M059J (cell line): Measurements from ENCODE around the gene EPO. TPM values are rescaled to one million over a fixed set of nuclear protein-coding genes. Genes with fewer than 3 reads are reported as not detected.
A peak's percentile ranks its signal among the peaks of the same experiment; 100 is the strongest.
"Not testable (repeated sequence)": the region's sequence is repeated elsewhere in the genome, so short reads cannot be mapped to it uniquely, and the experiment has no call there.

Experiments used
- DNase-seq: peaks from one replicate; pipeline ENCODE4 v3.0.0-alpha.2; 2012; ENCODE audit warnings: low read depth
- total RNA-seq: library from RNA; depleted of rRNA; stranded (reverse); fragments of >200 nt; shearing (Covaris generic); gene quantifications from 2 replicates; pipeline ENCODE4 v1.2.3, GENCODE V29; 2014

Gene EPO
- total RNA-seq, 1 experiment from 2014 or later: not detected

DNA sequence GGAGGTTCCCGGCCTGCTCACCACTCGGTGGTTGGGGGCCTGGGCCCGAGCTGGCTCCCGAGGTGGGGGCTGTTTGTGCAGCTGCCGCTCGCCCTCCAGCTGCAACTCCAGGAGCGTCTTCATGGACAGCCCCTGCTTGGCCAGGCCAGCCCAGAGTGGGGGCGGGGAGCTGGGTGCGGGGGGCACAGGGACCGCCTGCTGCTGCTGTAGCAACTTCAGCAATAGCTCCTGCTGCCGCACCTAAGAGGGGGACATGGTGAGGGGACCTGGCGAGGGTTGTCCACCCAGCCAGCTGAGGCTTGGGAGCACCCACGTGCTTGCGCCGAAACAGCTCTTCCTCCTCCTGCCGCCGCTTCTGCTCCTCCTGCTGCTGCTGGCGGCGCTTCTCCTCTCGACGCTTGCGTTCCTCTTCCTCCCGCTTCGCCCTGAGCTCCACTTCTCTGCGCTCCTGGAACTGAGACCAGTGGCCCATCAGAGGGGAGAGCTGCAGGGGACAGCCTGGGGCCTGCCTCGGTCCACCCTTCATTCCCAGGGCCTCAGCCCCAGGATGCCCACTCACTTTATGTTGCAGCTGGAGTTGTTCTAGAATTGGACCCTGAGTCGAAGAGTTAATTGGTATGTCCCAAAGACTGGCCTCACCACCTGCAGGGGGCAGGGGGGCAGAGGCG lies 37.1 kb upstream of the EPO start:
- DNase-seq: no peak

DNA sequence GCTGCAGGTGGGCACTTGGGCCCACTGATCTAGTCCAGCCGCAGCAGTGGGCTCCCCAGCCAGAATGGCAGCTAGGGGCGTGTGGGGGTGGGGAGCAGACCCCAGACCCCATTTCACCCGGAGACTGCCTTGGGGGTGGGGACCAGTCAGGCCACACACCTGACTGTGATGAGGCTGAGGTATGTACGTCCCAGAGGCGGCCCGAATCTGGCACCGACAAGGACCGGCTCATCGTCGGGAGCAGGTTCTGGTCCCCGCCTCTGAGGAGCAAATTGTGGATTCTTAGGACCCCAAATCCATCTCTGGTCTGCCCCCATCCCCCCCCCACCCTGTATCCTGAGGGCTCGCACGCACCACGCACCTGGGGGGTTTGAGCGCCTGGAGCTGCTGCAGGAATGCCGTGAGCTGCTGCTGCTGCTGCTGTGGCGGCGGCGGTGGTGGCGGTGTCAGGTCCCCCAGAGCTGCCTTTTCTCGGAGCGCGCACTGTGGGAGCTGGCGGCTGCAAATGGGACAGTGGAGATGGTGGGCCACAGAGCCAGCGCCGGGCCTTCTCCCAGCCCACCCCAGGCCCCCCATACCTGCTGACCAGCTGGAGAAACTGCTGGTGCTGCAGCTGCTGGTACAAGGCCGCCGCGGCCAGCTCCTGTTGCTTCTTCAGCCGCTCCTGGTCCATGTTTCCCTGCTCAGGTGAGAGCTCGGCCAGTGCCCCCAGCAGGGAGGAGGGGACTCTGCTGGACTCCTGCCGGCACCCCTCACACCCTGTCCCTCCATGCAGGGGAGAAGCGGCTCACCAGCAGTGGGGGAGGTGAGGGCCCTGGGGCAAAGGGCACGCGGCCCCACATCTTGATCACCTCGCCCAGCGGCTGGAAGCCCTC lies 36.4 kb upstream of the EPO start:
- DNase-seq: no peak

GRCh38 chr7:100684534-100685042 lies 35.7 kb upstream of the EPO start:
- no peak for DNase-seq

GRCh38 chr7:100685049-100685605 lies 35.1 kb upstream of the EPO start:
- DNase-seq: no peak

GRCh38 chr7:100685631-100686145 lies 34.6 kb upstream of the EPO start:
- DNase-seq: no peak

- DNase-seq: no peak
These were observed 34.0 kb upstream of the EPO start for GRCh38 chr7:100686201-100686821.

GRCh38 chr7:100686822-100687211 lies 33.5 kb upstream of the EPO start:
- no peak for DNase-seq

DNA sequence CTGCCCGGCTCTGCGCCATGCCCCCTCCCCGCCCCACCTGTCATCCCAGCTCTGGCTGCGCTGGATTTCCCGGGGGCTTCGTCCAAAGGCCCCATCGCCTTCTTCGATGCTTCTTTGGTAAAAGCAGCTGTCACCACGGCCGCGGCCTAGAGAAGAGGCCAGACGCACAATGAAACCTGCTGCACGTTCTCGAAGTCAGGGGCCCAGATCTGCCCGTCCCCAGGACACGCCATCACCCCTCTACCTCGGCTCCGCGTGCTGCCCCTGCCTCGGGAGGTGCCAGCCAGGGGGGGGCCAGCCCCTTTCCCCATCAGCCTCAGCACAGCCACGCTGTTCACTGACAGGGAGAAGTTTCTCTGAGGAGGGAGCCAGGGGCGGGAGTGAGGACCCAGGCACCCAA lies 33.0 kb upstream of the EPO start:
- DNase-seq: no peak

- DNase-seq: no peak
These were observed 32.4 kb upstream of the EPO start for GRCh38 chr7:100687751-100688300.

DNA sequence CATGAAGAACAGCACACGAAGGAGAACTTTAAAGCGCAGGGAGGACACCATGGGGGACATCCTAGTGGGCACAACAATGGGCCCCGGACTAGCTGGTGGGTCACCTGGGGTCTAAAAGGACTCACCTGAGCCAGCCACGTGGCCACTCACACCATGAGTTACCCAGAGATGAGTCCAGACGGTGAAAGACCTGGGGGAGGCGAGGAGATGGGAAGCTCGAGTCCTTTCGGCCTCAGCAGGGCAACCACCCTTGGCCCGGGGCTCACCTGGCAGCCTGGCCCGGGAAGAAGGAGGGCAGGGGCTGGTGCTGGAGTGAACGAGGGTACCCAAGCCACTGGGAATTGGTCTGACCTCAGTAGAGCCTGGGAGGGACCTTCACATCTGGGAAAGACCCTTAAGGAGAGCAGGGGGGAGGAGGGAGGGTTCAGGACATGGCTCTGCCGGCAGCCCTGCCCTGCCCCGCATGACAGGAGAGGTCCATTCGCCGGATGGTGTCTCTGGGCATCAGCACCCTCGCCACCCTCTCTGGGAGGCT lies 31.9 kb upstream of the EPO start:
- DNase-seq: no peak

DNA sequence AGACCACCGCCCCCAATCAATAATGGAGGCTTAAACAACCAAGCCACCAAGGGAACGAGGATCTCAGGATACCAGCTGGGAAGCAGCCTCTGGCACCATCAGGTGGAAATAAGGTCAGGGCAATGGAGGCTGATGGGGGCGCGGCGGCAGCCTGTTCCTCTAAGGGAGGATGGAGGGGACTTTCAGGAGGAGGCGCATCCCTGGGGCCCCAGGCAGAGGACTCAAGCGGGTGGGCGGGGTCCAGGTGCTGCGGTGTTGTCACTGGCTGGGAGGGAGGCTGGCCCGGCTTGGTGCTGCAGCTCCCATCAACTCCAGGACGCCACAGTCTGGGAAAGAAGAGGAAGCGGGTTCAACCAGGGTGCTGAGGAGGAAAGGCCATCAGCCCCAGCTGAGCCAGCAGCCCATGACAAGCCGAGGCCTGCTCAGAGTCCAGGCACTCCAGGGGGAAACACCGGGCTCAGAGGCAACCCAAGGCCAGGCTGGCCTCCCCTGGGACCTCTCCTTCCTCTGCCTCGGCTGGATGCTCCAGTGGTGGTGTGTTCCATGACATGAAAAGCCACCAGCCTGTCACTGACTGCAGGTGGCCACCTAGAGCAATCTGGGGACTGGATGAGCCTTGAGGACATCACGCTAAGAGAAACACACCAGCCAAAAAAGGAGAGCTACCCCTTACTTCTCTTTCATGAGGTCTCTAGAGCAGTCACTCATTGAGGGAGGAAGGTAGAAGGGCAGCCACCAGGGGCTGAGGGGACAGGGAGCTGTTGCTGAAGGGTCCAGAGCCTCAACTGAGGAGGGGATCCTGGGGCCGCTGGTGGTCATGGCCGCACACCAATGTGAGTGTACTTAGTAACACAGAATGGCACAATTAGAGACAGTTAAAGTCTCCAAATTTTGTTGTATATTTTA lies 30.8 kb upstream of the EPO start:
- DNase-seq: no peak

GRCh38 chr7:100691676-100692577 lies 28.3 kb upstream of the EPO start:
- peak; percentile 55 for DNase-seq

DNA sequence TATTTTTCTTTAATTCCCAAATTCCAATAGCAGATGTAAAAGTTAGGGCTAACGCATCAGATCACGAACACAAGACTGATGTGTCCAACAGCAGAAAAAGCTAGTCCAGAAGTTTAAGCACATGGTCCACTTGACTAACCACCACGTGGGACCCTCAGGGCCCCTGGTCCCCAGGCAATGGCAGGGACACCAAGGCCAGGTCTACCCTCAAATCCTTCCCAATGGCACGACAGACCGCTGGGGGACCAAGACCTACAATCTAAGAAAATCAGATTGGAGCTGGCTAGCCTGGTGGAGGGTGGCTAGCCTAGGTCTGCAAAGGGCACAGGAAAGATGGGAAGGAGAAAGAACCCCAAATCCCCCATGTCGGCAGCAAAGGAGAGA lies 27.7 kb upstream of the EPO start:
- DNase-seq: no peak

- DNase-seq: no peak
These were observed 26.8 kb upstream of the EPO start for GRCh38 chr7:100693312-100694097.

DNA sequence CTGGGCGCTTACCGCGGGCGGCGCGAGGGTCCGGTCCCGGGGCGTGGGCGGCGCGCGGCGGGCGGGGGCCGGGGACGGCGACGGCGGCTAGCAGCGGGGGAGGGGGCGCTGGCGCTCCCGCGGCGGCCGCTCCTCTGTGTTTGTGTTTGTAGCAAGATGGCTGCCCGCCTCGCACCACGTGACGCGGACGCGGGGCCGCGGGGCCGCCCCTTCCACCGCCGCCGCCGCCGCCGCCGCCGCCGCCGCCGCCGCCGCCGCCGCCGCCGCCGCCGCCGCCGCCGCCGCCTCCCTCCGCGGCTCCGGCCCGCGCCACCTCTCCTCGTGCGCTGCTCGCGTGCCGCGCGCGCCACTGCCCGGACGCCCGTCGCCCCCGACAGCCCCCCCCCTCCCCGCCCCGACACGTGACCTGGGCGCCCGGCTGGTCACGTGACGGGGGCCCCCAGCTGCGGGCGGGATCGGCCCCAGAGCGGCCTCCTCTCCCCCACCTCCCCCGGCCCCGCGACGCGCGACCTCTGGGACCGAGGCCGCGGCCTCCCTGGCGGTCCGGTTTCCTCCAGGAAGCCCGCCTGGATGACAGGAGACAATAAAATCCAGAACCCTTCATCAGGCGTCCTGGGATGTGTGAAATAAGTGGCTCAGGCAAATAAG lies 26.0 kb upstream of the EPO start, which contains the start of gene GIGYF1:
GIGYF1 (minus strand) TSS at position 153 of the 648 bp plus-strand sequence. CDS start 6,012 bp downstream, outside the sequence.
- peak; percentile 51 for DNase-seq

GRCh38 chr7:100696123-100696521 lies 24.1 kb upstream of the EPO start:
- DNase-seq: no peak

- no peak for DNase-seq
These were observed 21.2 kb upstream of the EPO start for GRCh38 chr7:100699018-100699417.

- not testable (repeated sequence) for DNase-seq
These were observed 19.2 kb upstream of the EPO start for GRCh38 chr7:100701089-100701488.
